ENCODE results near the gene C6orf163.

The C6orf163 gene

DNA sequence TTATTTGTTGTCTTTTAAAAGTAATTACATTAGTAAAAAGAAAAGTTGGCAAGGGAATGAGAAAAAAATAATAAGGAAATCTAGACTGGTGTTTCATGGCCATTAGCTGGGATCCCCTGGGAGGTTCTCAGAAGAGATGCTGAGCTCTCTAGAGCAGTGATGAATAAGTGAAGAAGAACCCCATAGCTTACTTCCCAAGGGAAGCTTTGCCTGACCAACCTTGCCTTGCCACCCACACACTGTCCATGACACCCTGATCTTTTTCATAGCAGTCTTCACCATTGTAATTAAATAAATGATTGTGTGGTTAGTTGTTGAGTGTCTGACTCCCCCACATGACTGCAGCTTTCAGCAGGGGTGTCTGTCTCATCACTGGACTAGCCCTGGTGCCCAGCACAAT is 5.9 kb downstream of the C6orf163 start:
- Histone ChIP-seq H3K4ac (ENCODE audit: low read length) (no peak overlapping the region), H3K18ac (ENCODE audit: low read length) (no peak overlapping the region), H2BK15ac (ENCODE audit: low read length) (no peak overlapping the region), H2AK5ac (ENCODE audit: low read depth, low read length) (no peak overlapping the region), H3K9ac (ENCODE audit: low read depth, low read length, poor library complexity) (no peak overlapping the region), H2BK5ac (ENCODE audit: low read length) (no peak overlapping the region), H3K27ac (replicated peaks; ENCODE audit: low read length) (no peak overlapping the region), H3K9me3 (replicated peaks in 1 of 2; ENCODE audit: control insufficient read depth in 2 of 2, insufficient read depth in 1 of 2, low read depth in 1 of 2, low read length in 2 of 2) (no peaks in the 10 kb centered on the region), H3K23ac (ENCODE audit: low read depth, low read length, poor library complexity) (no peak overlapping the region), H3K4me3 (ENCODE audit: low read length in 2 of 2) (no peak overlapping the region), H4K91ac (ENCODE audit: low read depth, low read length, poor library complexity) (no peak overlapping the region), H4K8ac (ENCODE audit: low read depth, low read length) (no peak overlapping the region), H3K4me2 (ENCODE audit: insufficient read depth, low read length, poor library complexity, severe bottlenecking) (no peak overlapping the region), H3K27me3 (ENCODE audit: control insufficient read depth in 3 of 3, insufficient read depth in 3 of 3, low read depth in 1 of 3, low read length in 3 of 3) (no peaks in the 10 kb centered on the region), H3K36me3 (replicated peaks in 1 of 2; ENCODE audit: control insufficient read depth in 2 of 2, insufficient read depth in 2 of 2, low read length in 2 of 2) (no peaks in the 10 kb centered on the region), H3K79me1 (ENCODE audit: low read depth, low read length) (no peaks in the 10 kb centered on the region), H2BK120ac (ENCODE audit: low read depth, low read length) (no peak overlapping the region), H3K4me1 (ENCODE audit: control insufficient read depth in 2 of 2, insufficient read depth in 1 of 2, low read depth in 1 of 2, low read length in 2 of 2) (no peaks in the 10 kb centered on the region), H3K14ac (ENCODE audit: low read length) (no peak overlapping the region), H2BK12ac (ENCODE audit: low read length) (no peak overlapping the region), H2AFZ (ENCODE audit: low read length) (no peak overlapping the region)
- DNase-seq (ENCODE audit: low spot score): no peak

GRCh38 chr6:87351583-87351982 is 7.0 kb downstream of the C6orf163 start:
- H3K18ac ChIP-seq (ENCODE audit: low read length): no peak overlapping the region
- H3K79me1 ChIP-seq (ENCODE audit: low read depth, low read length): no peaks in the 10 kb centered on the region
- H4K8ac ChIP-seq (ENCODE audit: low read depth, low read length): no peak overlapping the region
- H2BK15ac ChIP-seq (ENCODE audit: low read length): no peak overlapping the region
- no peak overlapping the region for H2AFZ ChIP-seq (ENCODE audit: low read length)
- no peak overlapping the region for H2BK12ac ChIP-seq (ENCODE audit: low read length)
- no CpG with 5 or more reads among the region's 1 CpG for WGBS, 2 donors (ENCODE audit: extremely low coverage in 2 of 2, insufficient read length in 2 of 2, insufficient replicate concordance in 1 of 2)
- H3K9me3 ChIP-seq (replicated peaks in 1 of 2; ENCODE audit: control insufficient read depth in 2 of 2, insufficient read depth in 1 of 2, low read depth in 1 of 2, low read length in 2 of 2): no peaks in the 10 kb centered on the region
- H2AK5ac ChIP-seq (ENCODE audit: low read depth, low read length): no peak overlapping the region
- H2BK5ac ChIP-seq (ENCODE audit: low read length): no peak overlapping the region
- no peak overlapping the region for H3K27ac ChIP-seq (replicated peaks; ENCODE audit: low read length)
- H3K36me3 ChIP-seq (replicated peaks in 1 of 2; ENCODE audit: control insufficient read depth in 2 of 2, insufficient read depth in 2 of 2, low read length in 2 of 2): no peaks in the 10 kb centered on the region
- no peak overlapping the region for H3K23ac ChIP-seq (ENCODE audit: low read depth, low read length, poor library complexity)
- DNase-seq (ENCODE audit: low spot score): no peak
- no peak overlapping the region for H2BK120ac ChIP-seq (ENCODE audit: low read depth, low read length)
- H4K91ac ChIP-seq (ENCODE audit: low read depth, low read length, poor library complexity): no peak overlapping the region
- no peak overlapping the region for H3K4me3 ChIP-seq (ENCODE audit: low read length in 2 of 2)
- H3K4me1 ChIP-seq (ENCODE audit: control insufficient read depth in 2 of 2, insufficient read depth in 1 of 2, low read depth in 1 of 2, low read length in 2 of 2): no peaks in the 10 kb centered on the region
- H3K14ac ChIP-seq (ENCODE audit: low read length): no peak overlapping the region
- no peak overlapping the region for H3K4ac ChIP-seq (ENCODE audit: low read length)
- H3K4me2 ChIP-seq (ENCODE audit: insufficient read depth, low read length, poor library complexity, severe bottlenecking): no peak overlapping the region
- no peaks in the 10 kb centered on the region for H3K27me3 ChIP-seq (ENCODE audit: control insufficient read depth in 3 of 3, insufficient read depth in 3 of 3, low read depth in 1 of 3, low read length in 3 of 3)
- no peak overlapping the region for H3K9ac ChIP-seq (ENCODE audit: low read depth, low read length, poor library complexity)

DNA sequence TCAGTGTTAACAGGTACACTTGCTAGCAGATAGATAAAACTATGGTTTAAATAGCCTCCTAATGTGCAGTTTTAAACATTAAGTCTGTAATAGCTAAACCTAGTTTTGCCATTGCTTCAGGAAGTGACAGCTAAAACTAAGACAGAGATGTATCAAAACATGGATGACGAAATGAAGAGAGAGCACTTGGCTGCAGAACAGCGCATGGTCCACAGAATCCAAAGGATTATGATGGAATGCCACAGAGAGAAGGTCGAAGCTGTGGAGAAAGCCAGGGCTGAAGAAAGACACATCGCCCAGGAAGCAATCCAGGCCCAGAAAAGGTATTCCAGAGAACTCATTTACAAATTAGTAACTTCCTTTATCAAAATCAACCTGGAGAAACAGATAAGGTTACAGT is 11.6 kb downstream of the C6orf163 start:
- peaks cover 0 to 2% of the 10 kb centered on the region in 2 donors for H3K9me3 ChIP-seq (replicated peaks in 1 of 2; ENCODE audit: control insufficient read depth in 2 of 2, insufficient read depth in 1 of 2, low read depth in 1 of 2, low read length in 2 of 2)
- no peak overlapping the region for H3K18ac ChIP-seq (ENCODE audit: low read length)
- no peaks in the 10 kb centered on the region for H3K4me1 ChIP-seq (ENCODE audit: control insufficient read depth in 2 of 2, insufficient read depth in 1 of 2, low read depth in 1 of 2, low read length in 2 of 2)
- H4K8ac ChIP-seq (ENCODE audit: low read depth, low read length): no peak overlapping the region
- H2BK12ac ChIP-seq (ENCODE audit: low read length): no peak overlapping the region
- no peak overlapping the region for H3K4me2 ChIP-seq (ENCODE audit: insufficient read depth, low read length, poor library complexity, severe bottlenecking)
- no peak overlapping the region for H4K91ac ChIP-seq (ENCODE audit: low read depth, low read length, poor library complexity)
- no peak overlapping the region for H3K9ac ChIP-seq (ENCODE audit: low read depth, low read length, poor library complexity)
- no peak overlapping the region for H2AFZ ChIP-seq (ENCODE audit: low read length)
- H2AK5ac ChIP-seq (ENCODE audit: low read depth, low read length): no peak overlapping the region
- no peak for DNase-seq (ENCODE audit: low spot score)
- no peaks in the 10 kb centered on the region for H3K79me1 ChIP-seq (ENCODE audit: low read depth, low read length)
- H2BK120ac ChIP-seq (ENCODE audit: low read depth, low read length): no peak overlapping the region
- no peak overlapping the region for H3K14ac ChIP-seq (ENCODE audit: low read length)
- no peaks in the 10 kb centered on the region for H3K27me3 ChIP-seq (ENCODE audit: control insufficient read depth in 3 of 3, insufficient read depth in 3 of 3, low read depth in 1 of 3, low read length in 3 of 3)
- H2BK15ac ChIP-seq (ENCODE audit: low read length): no peak overlapping the region
- no peak overlapping the region for H3K4me3 ChIP-seq (ENCODE audit: low read length in 2 of 2)
- no peak overlapping the region for H3K4ac ChIP-seq (ENCODE audit: low read length)
- WGBS, 2 donors (ENCODE audit: extremely low coverage in 2 of 2, insufficient read length in 2 of 2, insufficient replicate concordance in 1 of 2): no CpG with 5 or more reads among the region's 4 CpGs
- no peak overlapping the region for H2BK5ac ChIP-seq (ENCODE audit: low read length)
- no peak overlapping the region for H3K27ac ChIP-seq (replicated peaks; ENCODE audit: low read length)
- H3K23ac ChIP-seq (ENCODE audit: low read depth, low read length, poor library complexity): no peak overlapping the region
- peaks cover 0 to 3% of the 10 kb centered on the region in 2 donors for H3K36me3 ChIP-seq (replicated peaks in 1 of 2; ENCODE audit: control insufficient read depth in 2 of 2, insufficient read depth in 2 of 2, low read length in 2 of 2)

DNA sequence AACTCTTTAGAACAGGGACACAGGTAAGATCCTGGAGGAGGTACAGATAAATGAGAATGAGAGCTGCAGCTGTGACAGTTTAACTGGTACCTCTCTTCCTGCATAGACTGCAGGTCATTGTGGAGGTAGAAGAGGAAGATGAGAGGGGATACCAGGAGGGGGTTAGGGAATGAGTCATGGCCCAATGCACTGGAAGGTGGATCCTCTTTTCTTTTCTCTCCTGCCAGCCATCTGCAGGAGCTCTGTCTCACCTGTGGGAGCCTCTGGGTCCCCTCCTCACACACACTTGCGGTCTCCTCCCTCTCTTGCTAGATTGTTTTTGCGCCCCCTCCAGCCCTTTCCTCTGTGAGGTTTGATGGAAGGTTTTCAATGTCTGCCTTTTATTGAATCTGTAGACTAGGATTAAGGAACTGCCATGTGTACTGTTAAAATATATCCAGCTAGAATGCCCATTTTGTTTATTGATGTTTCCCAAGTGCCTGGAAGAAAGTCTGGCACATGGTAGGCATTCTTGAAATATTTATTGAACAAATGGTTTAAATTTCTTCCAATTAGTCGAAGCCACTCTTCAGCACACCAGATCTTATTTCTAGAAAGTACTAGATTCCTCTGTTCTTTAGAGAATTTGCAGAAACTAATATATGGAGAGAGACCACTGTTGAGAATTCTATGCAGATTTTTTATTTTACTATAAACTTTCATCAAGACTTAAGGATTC is 13.0 kb downstream of the C6orf163 start:
- no peak for DNase-seq (ENCODE audit: low spot score)
- Histone ChIP-seq H2AFZ (ENCODE audit: low read length) (no peak overlapping the region), H2BK5ac (ENCODE audit: low read length) (no peak overlapping the region), H3K4me2 (ENCODE audit: insufficient read depth, low read length, poor library complexity, severe bottlenecking) (no peak overlapping the region), H3K9ac (ENCODE audit: low read depth, low read length, poor library complexity) (no peak overlapping the region), H3K4me1 (ENCODE audit: control insufficient read depth in 2 of 2, insufficient read depth in 1 of 2, low read depth in 1 of 2, low read length in 2 of 2) (no peaks in the 10 kb centered on the region), H3K4me3 (ENCODE audit: low read length in 2 of 2) (no peak overlapping the region), H2BK12ac (ENCODE audit: low read length) (no peak overlapping the region), H4K91ac (ENCODE audit: low read depth, low read length, poor library complexity) (no peak overlapping the region), H3K14ac (ENCODE audit: low read length) (no peak overlapping the region), H2BK15ac (ENCODE audit: low read length) (no peak overlapping the region), H3K27ac (replicated peaks; ENCODE audit: low read length) (no peak overlapping the region), H3K4ac (ENCODE audit: low read length) (no peak overlapping the region), H3K27me3 (ENCODE audit: control insufficient read depth in 3 of 3, insufficient read depth in 3 of 3, low read depth in 1 of 3, low read length in 3 of 3) (no peaks in the 10 kb centered on the region), H4K8ac (ENCODE audit: low read depth, low read length) (no peak overlapping the region), H3K23ac (ENCODE audit: low read depth, low read length, poor library complexity) (no peak overlapping the region), H2AK5ac (ENCODE audit: low read depth, low read length) (no peak overlapping the region), H2BK120ac (ENCODE audit: low read depth, low read length) (no peak overlapping the region), H3K18ac (ENCODE audit: low read length) (no peak overlapping the region), H3K79me1 (ENCODE audit: low read depth, low read length) (no peaks in the 10 kb centered on the region), H3K36me3 (replicated peaks in 1 of 2; ENCODE audit: control insufficient read depth in 2 of 2, insufficient read depth in 2 of 2, low read length in 2 of 2) (peaks cover 0 to 3% of the 10 kb centered on the region in 2 donors), H3K9me3 (replicated peaks in 1 of 2; ENCODE audit: control insufficient read depth in 2 of 2, insufficient read depth in 1 of 2, low read depth in 1 of 2, low read length in 2 of 2) (peaks cover 0 to 2% of the 10 kb centered on the region in 2 donors)
- WGBS, 2 donors (ENCODE audit: extremely low coverage in 2 of 2, insufficient read length in 2 of 2, insufficient replicate concordance in 1 of 2): no CpG with 5 or more reads among the region's 3 CpGs

All from neuronal stem cell (in vitro differentiated cells).